ENCODE results near the gene TRPM2. TPM values are rescaled to one million over a fixed set of nuclear protein-coding genes. Genes with fewer than 3 reads are reported as not detected.

TRPM2 gene
- total RNA-seq, 1 donor from 2014 or later = 0.09 TPM

DNA sequence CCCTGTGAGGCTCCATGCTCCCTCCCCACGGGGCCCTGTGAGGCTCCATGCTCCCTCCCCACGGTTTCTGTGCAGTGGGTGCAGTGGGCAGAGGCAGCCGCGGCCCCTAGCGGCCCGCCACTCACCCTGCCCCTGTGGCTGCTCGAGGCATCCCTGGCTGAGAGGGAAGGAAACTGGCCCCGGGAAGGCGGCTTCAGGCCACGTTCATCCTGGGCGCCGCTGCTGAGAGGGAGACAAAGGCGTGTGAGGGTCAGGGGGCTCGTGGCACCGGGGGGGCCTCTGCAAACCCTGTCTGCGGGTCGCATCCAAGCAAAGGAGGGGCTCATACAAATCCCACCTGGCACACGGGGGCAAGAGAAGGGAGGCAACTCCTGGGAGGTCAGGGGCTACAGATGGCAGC is 22.7 kb upstream of the TRPM2 start:
- H3K9me3 Mint-ChIP-seq = no peaks in the 10 kb centered on the region
- H3K27ac Mint-ChIP-seq = no peak overlapping the region
- H3K4me3 Mint-ChIP-seq = no peak overlapping the region
- DNase-seq (ENCODE audit: low spot score in 2 of 2, unreplicated experiment in 2 of 2) = no peak
- H3K27me3 Mint-ChIP-seq (ENCODE audit: low read depth) = no peaks in the 10 kb centered on the region
- TF ChIP-seq, protein P1, sequence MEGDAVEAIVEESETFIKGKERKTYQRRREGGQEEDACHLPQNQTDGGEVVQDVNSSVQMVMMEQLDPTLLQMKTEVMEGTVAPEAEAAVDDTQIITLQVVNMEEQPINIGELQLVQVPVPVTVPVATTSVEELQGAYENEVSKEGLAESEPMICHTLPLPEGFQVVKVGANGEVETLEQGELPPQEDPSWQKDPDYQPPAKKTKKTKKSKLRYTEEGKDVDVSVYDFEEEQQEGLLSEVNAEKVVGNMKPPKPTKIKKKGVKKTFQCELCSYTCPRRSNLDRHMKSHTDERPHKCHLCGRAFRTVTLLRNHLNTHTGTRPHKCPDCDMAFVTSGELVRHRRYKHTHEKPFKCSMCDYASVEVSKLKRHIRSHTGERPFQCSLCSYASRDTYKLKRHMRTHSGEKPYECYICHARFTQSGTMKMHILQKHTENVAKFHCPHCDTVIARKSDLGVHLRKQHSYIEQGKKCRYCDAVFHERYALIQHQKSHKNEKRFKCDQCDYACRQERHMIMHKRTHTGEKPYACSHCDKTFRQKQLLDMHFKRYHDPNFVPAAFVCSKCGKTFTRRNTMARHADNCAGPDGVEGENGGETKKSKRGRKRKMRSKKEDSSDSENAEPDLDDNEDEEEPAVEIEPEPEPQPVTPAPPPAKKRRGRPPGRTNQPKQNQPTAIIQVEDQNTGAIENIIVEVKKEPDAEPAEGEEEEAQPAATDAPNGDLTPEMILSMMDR (IDR thresholded peaks at IDR 0.05; ENCODE audit: unreplicated experiment) = no peak
- peaks cover 4% of the 10 kb centered on the region for H3K4me1 Mint-ChIP-seq
- peaks cover 2% of the 10 kb centered on the region for H3K36me3 Mint-ChIP-seq

- Mint-ChIP-seq H3K27ac (no peak overlapping the region), H3K36me3 (peaks cover 2% of the 10 kb centered on the region), H3K9me3 (no peaks in the 10 kb centered on the region), H3K4me3 (no peak overlapping the region), H3K4me1 (peaks cover 4% of the 10 kb centered on the region), H3K27me3 (ENCODE audit: low read depth) (no peaks in the 10 kb centered on the region)
- no peak for DNase-seq (ENCODE audit: low spot score in 2 of 2, unreplicated experiment in 2 of 2)
- TF ChIP-seq, protein P1 (IDR thresholded peaks at IDR 0.05; ENCODE audit: unreplicated experiment) = no peak
Observed at GRCh38 chr21:44331209-44331608, 22.2 kb upstream of the TRPM2 start.

DNA sequence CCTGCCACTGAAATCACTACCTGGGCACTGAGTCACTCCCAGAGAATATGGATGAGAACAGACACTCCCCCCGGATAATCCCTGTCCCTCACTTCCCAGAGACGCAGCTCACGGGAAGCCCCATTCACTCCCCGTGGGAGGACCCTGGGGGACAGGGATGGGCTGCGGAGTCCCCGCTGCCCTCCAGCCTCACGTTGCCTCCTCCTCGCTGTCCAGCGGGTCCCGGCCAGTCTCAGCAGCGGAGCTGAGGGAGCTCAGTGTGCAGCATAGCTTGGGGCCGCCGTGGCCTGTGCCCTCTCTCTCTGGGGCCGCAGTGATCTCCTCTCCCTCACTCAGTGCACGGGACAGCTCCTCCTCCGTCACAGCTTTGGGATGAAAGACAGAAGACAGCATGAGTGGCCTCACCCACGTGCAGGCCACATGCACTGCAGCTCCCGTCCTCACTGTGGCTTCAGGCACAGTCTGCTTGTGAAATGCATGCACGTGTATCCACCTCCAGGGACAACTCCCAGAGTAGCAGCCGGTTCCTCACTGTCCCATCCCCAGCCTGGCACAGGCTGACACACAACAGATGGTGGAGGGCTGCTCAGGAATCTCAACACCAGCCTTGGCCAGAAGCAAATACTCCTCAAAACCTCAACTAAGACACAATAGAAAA is 21.6 kb upstream of the TRPM2 start:
- peaks cover 2% of the 10 kb centered on the region for H3K36me3 Mint-ChIP-seq
- no peak for DNase-seq (ENCODE audit: low spot score in 2 of 2, unreplicated experiment in 2 of 2)
- peaks cover 4% of the 10 kb centered on the region for H3K4me1 Mint-ChIP-seq
- peak overlapping the region; percentile 81 for H3K27ac Mint-ChIP-seq
- no peaks in the 10 kb centered on the region for H3K27me3 Mint-ChIP-seq (ENCODE audit: low read depth)
- no peak overlapping the region for H3K4me3 Mint-ChIP-seq
- H3K9me3 Mint-ChIP-seq = no peaks in the 10 kb centered on the region
- TF ChIP-seq, protein P1 (IDR thresholded peaks at IDR 0.05; ENCODE audit: unreplicated experiment) = no peak

- no peaks in the 10 kb centered on the region for H3K27me3 Mint-ChIP-seq (ENCODE audit: low read depth)
- H3K4me1 Mint-ChIP-seq = peaks cover 5% of the 10 kb centered on the region
- no peak for DNase-seq (ENCODE audit: low spot score in 2 of 2, unreplicated experiment in 2 of 2)
- H3K9me3 Mint-ChIP-seq = no peaks in the 10 kb centered on the region
- no peak overlapping the region for H3K27ac Mint-ChIP-seq
- no peak overlapping the region for H3K4me3 Mint-ChIP-seq
- TF ChIP-seq, protein P1 (IDR thresholded peaks at IDR 0.05; ENCODE audit: unreplicated experiment) = no peak
- peaks cover 2% of the 10 kb centered on the region for H3K36me3 Mint-ChIP-seq
Observed at GRCh38 chr21:44332383-44332782, 21.0 kb upstream of the TRPM2 start.

- Mint-ChIP-seq H3K9me3 (no peaks in the 10 kb centered on the region), H3K27ac (no peak overlapping the region), H3K27me3 (ENCODE audit: low read depth) (no peaks in the 10 kb centered on the region), H3K36me3 (peaks cover 2% of the 10 kb centered on the region), H3K4me3 (no peak overlapping the region), H3K4me1 (peaks cover 11% of the 10 kb centered on the region)
- TF ChIP-seq, protein P1 (IDR thresholded peaks at IDR 0.05; ENCODE audit: unreplicated experiment) = no peak
- DNase-seq (ENCODE audit: low spot score in 2 of 2, unreplicated experiment in 2 of 2) = no peak
Observed at GRCh38 chr21:44332965-44333364, 20.5 kb upstream of the TRPM2 start.

All from mesothelial cell of epicardium (in vitro differentiated cells).